Progenitor cell of endocrine pancreas (in vitro differentiated cells): Measurements from ENCODE around the gene CES2. TPM values are rescaled to one million over a fixed set of nuclear protein-coding genes. Genes with fewer than 3 reads are reported as not detected.
A peak's percentile ranks its signal among the peaks of the same experiment; 100 is the strongest.
"Not testable (repeated sequence)": the region's sequence is repeated elsewhere in the genome, so short reads cannot be mapped to it uniquely, and the experiment has no call there.

ENCODE experiments used
- DNase-seq: peaks from one replicate; pipeline ENCODE4 v3.0.0; 2021; ENCODE audit warnings: low spot score; ENCODE audit not compliant: unreplicated experiment
- H3K27ac Mint-ChIP-seq: 2 replicates; pipeline ENCODE4 v1.8.0; 2021; ENCODE audit warnings: mild to moderate bottlenecking, moderate library complexity, mixed read lengths
- H3K27me3 Mint-ChIP-seq: 2 replicates; pipeline ENCODE4 v1.8.0; 2021; ENCODE audit warnings: mixed read lengths
- H3K36me3 Mint-ChIP-seq: 2 replicates; pipeline ENCODE4 v1.8.0; 2022; ENCODE audit warnings: mixed read lengths; ENCODE audit not compliant: insufficient read depth
- H3K4me1 Mint-ChIP-seq: 2 replicates; pipeline ENCODE4 v1.8.0; 2021; ENCODE audit warnings: low read depth, mixed read lengths
- H3K4me3 Mint-ChIP-seq: 2 replicates; pipeline ENCODE4 v1.8.0; 2021; ENCODE audit warnings: low read depth, mild to moderate bottlenecking, moderate library complexity, mixed read lengths
- H3K9me3 Mint-ChIP-seq: 2 replicates; pipeline ENCODE4 v1.8.0; 2021; ENCODE audit warnings: low read depth, mixed read lengths
- CTCF ChIP-seq: fragments of 200-600 bp; sonication (generic); IDR thresholded peaks from one replicate; pipeline ENCODE4 v1.5.0; 2021; ENCODE audit warnings: antibody characterized with exemption, mild to moderate bottlenecking; ENCODE audit not compliant: unreplicated experiment
- total RNA-seq: library from RNA; stranded (reverse); gene quantifications from 2 replicates; pipeline ENCODE4 v1.2.1, GENCODE V29; 2021

CES2 gene
- total RNA-seq, 1 donor from 2014 or later: 43.9 TPM

GRCh38 chr16:66950971-66951790, 15.9 kb downstream of the CES2 start:
- Mint-ChIP-seq H3K4me3 (no peak overlapping the region), H3K27ac (no peak overlapping the region), H3K9me3 (peaks cover 4% of the 10 kb centered on the region), H3K4me1 (peaks cover 4% of the 10 kb centered on the region), H3K27me3 (peaks cover 19% of the 10 kb centered on the region), H3K36me3 (no peaks in the 10 kb centered on the region)
- TF ChIP-seq CTCF: no peak
- DNase-seq: no peak

- Mint-ChIP-seq H3K27me3 (peaks cover 13% of the 10 kb centered on the region), H3K27ac (no peak overlapping the region), H3K4me3 (no peak overlapping the region), H3K36me3 (no peaks in the 10 kb centered on the region), H3K4me1 (peaks cover 4% of the 10 kb centered on the region), H3K9me3 (peaks cover 4% of the 10 kb centered on the region)
- no peak for TF ChIP-seq CTCF
- DNase-seq: no peak
Measured at GRCh38 chr16:66952430-66953110, 17.3 kb downstream of the CES2 start.

- no peak overlapping the region for H3K4me3 Mint-ChIP-seq
- no peak overlapping the region for H3K27ac Mint-ChIP-seq
- no peak for TF ChIP-seq CTCF
- H3K4me1 Mint-ChIP-seq: peaks cover 4% of the 10 kb centered on the region
- H3K9me3 Mint-ChIP-seq: peaks cover 4% of the 10 kb centered on the region
- peaks cover 22% of the 10 kb centered on the region for H3K27me3 Mint-ChIP-seq
- no peaks in the 10 kb centered on the region for H3K36me3 Mint-ChIP-seq
- no peak for DNase-seq
Measured at GRCh38 chr16:66953462-66954096, 18.3 kb downstream of the CES2 start.

- DNase-seq: peak; percentile 67
- Mint-ChIP-seq H3K27me3 (peaks cover 28% of the 10 kb centered on the region), H3K36me3 (no peaks in the 10 kb centered on the region), H3K4me3 (no peak overlapping the region), H3K27ac (no peak overlapping the region), H3K4me1 (peaks cover 4% of the 10 kb centered on the region), H3K9me3 (peaks cover 4% of the 10 kb centered on the region)
- TF ChIP-seq CTCF: peak; percentile 82
Measured at GRCh38 chr16:66954097-66954659, 18.9 kb downstream of the CES2 start.

GRCh38 chr16:66955363-66956153, 20.2 kb downstream of the CES2 start:
- H3K9me3 Mint-ChIP-seq, DNase-seq, H3K36me3 Mint-ChIP-seq, H3K27ac Mint-ChIP-seq, H3K4me1 Mint-ChIP-seq, H3K4me3 Mint-ChIP-seq: not testable (repeated sequence)
- peaks cover 28% of the 10 kb centered on the region for H3K27me3 Mint-ChIP-seq

- H3K9me3 Mint-ChIP-seq, H3K4me3 Mint-ChIP-seq, H3K4me1 Mint-ChIP-seq, H3K27ac Mint-ChIP-seq, H3K36me3 Mint-ChIP-seq, DNase-seq: not testable (repeated sequence)
- H3K27me3 Mint-ChIP-seq: peaks cover 27% of the 10 kb centered on the region
Measured at GRCh38 chr16:66956154-66956457, 20.8 kb downstream of the CES2 start.
